HepG2 (cell line): ENCODE data around the gene ETV1. TPM values are rescaled to one million over a fixed set of nuclear protein-coding genes. Genes with fewer than 3 reads are reported as not detected.

Source experiments
- ATAC-seq: fragments of 200-7000 bp; cut with Tn5 transposase; 3 replicates; pipeline ENCODE4 v1.9.1; 2020; ENCODE audit warnings: mild to moderate bottlenecking, moderate library complexity
- BruUV-seq: library from RNA; stranded (reverse); fragments of 400-500 nt; replicated peaks from 2 replicates; lab custom pipeline; 2021; lab: Mats Ljungman, UMichigan
- CTCF ChIA-PET: fragments of 300-600 bp; formaldehyde crosslinking; extraction: SDS; loops from one replicate; lab custom pipeline; 2021; ENCODE audit warnings: low total read pairs, inconsistent platforms, low intra/inter-chr PET ratio; lab: Yijun Ruan, JAX
- POLR2A ChIA-PET: fragments of 350-600 bp; sonication (Branson Sonifier 250); formaldehyde crosslinking; loops from one replicate; lab custom pipeline; 2020; ENCODE audit warnings: antibody characterized with exemption, inconsistent platforms; lab: Yijun Ruan, JAX
- DNase-seq: peaks from one replicate; pipeline ENCODE4 v3.0.0-alpha.2; 2015; ENCODE audit warnings: low spot score
- FAIRE-seq: peaks from 3 replicates; lab custom pipeline; 2011; peaks lifted over from hg19 to GRCh38; lab: Jason Lieb, UNC
- H2AFZ ChIP-seq: one replicate; pipeline ENCODE4 v1.6.1; 2011; ENCODE audit warnings: low read length, inconsistent platforms
- H3K27ac ChIP-seq: fragments of 300-600 bp; 3 replicates; pipeline ENCODE4 v1.8.0; 2011; ENCODE audit warnings: mixed run types, mild to moderate bottlenecking, mixed read lengths, low read length, inconsistent platforms; ENCODE audit not compliant: insufficient read depth; ENCODE audit errors: extremely low read length
- H3K27me3 ChIP-seq, 2 experiments: fragments of 200-600 bp in 1 of 2; 2 replicates in 1 of 2; 3 replicates in 1 of 2; pipeline versions ENCODE4 v1.6.0 to v1.8.0; 2011; ENCODE audit warnings: low read length in 2 of 2, mild to moderate bottlenecking in 2 of 2, moderate library complexity in 2 of 2, inconsistent platforms in 1 of 2; ENCODE audit not compliant: insufficient read depth in 2 of 2, control insufficient read depth in 1 of 2
- H3K36me3 ChIP-seq, 2 experiments: fragments of 200-600 bp in 1 of 2; replicated peaks in 1 of 2; 2 replicates in 1 of 2; 3 replicates in 1 of 2; pipeline versions ENCODE4 v1.5.1 to v1.8.0; 2011; ENCODE audit warnings: low read length in 2 of 2, inconsistent platforms in 1 of 2; ENCODE audit not compliant: insufficient read depth in 2 of 2, control insufficient read depth in 1 of 2
- H3K4me1 ChIP-seq: 2 replicates; pipeline ENCODE4 v1.5.1; 2012; ENCODE audit warnings: low read length, inconsistent platforms; ENCODE audit not compliant: insufficient read depth
- H3K4me2 ChIP-seq: 2 replicates; pipeline ENCODE4 v1.6.0; 2011; ENCODE audit warnings: low read depth, low read length, inconsistent platforms
- H3K4me3 ChIP-seq, 3 experiments: fragments of 200-600 bp in 1 of 3; sonication (generic), shearing (Covaris generic) in 1 of 3; replicated peaks in 1 of 3; 2 replicates each; pipeline ENCODE4 v1.5.1; 2011 to 2016; ENCODE audit warnings: low read length in 3 of 3, inconsistent platforms in 2 of 3, low read depth in 2 of 3, mild to moderate bottlenecking in 2 of 3, control low read depth in 1 of 3, mixed read lengths in 1 of 3; ENCODE audit not compliant: insufficient read depth in 1 of 3
- H3K79me2 ChIP-seq: one replicate; pipeline ENCODE4 v1.6.1; 2011; ENCODE audit warnings: low read length, inconsistent platforms; ENCODE audit not compliant: insufficient read depth
- H3K9ac ChIP-seq: 2 replicates; pipeline ENCODE4 v1.6.0; 2011; ENCODE audit warnings: mild to moderate bottlenecking, low read depth, low read length, inconsistent platforms; ENCODE audit not compliant: insufficient read depth
- H3K9me3 ChIP-seq: 2 replicates; pipeline ENCODE4 v1.5.1; 2012; ENCODE audit warnings: mild to moderate bottlenecking, low read length
- H4K20me1 ChIP-seq: 2 replicates; pipeline ENCODE4 v1.6.0; 2011; ENCODE audit warnings: inconsistent platforms, mild to moderate bottlenecking, low read length, moderate library complexity; ENCODE audit not compliant: insufficient read depth
- CBX1 ChIP-seq: IDR thresholded peaks from one replicate; pipeline ENCODE4 v1.6.1; 2016; ENCODE audit warnings: antibody characterized with exemption, low read depth
- CHD4 ChIP-seq: fragments of 200-600 bp; sonication (generic); IDR thresholded peaks from 2 replicates; pipeline ENCODE4 v1.7.0; 2017; ENCODE audit warnings: mild to moderate bottlenecking, low read length, borderline replicate concordance
- GABPA ChIP-seq, 2 experiments: IDR thresholded peaks; 2 replicates each; pipeline ENCODE4 v1.6.1; 2011 to 2016; ENCODE audit warnings: low read depth in 2 of 2, low read length in 1 of 2, missing biosample characterization in 1 of 2, missing genetic modification characterization in 1 of 2
- JARID2 ChIP-seq: sonication (generic); formaldehyde crosslinking; IDR thresholded peaks from 2 replicates; pipeline ENCODE4 v1.8.1; 2023; ENCODE audit warnings: missing genetic modification reagents, inconsistent platforms; ENCODE audit not compliant: insufficient replicate concordance
- KDM3A ChIP-seq: IDR thresholded peaks from 2 replicates; pipeline ENCODE4 v1.6.1; 2018; ENCODE audit warnings: low read depth, missing compliant biosample characterization
- MTERF4 ChIP-seq: sonication (generic); formaldehyde crosslinking; IDR thresholded peaks from 2 replicates; pipeline ENCODE4 v1.8.0; 2023; ENCODE audit warnings: mild to moderate bottlenecking, missing genetic modification reagents
- NFYB ChIP-seq: sonication (generic); formaldehyde crosslinking; IDR thresholded peaks from 2 replicates; pipeline ENCODE4 v1.4.0; 2020; ENCODE audit warnings: missing genetic modification reagents
- PBX2 ChIP-seq: IDR thresholded peaks from 2 replicates; pipeline ENCODE4 v1.6.1; 2016; ENCODE audit warnings: control low read depth
- PRPF4 ChIP-seq: fragments of 200-400 bp; formaldehyde crosslinking; IDR thresholded peaks from 2 replicates; pipeline ENCODE4 v1.6.1; 2016; ENCODE audit warnings: low read length, low read depth; ENCODE audit not compliant: poor library complexity, severe bottlenecking
- STAG1 ChIP-seq: sonication (generic); formaldehyde crosslinking; IDR thresholded peaks from 2 replicates; pipeline ENCODE4 v1.4.0; 2020; ENCODE audit warnings: missing genetic modification reagents
- YY1 ChIP-seq: IDR thresholded peaks from 2 replicates; pipeline ENCODE4 v1.6.1; 2011; ENCODE audit warnings: low read length, low read depth, moderate library complexity, mild to moderate bottlenecking; ENCODE audit not compliant: insufficient read depth, insufficient replicate concordance
- ZFP91 ChIP-seq: sonication (generic); formaldehyde crosslinking; IDR thresholded peaks from 2 replicates; pipeline ENCODE4 v1.9.0; 2022; ENCODE audit warnings: missing genetic modification reagents, mild to moderate bottlenecking, borderline replicate concordance
- ZNF124 ChIP-seq: sonication (generic); formaldehyde crosslinking; IDR thresholded peaks from 2 replicates; pipeline ENCODE4 v1.4.0; 2020; ENCODE audit warnings: missing genetic modification reagents
- ZNF430 ChIP-seq: sonication (generic); formaldehyde crosslinking; IDR thresholded peaks from 2 replicates; pipeline ENCODE4 v1.9.0; 2021; ENCODE audit warnings: mild to moderate bottlenecking, missing genetic modification reagents
- ZNF512B ChIP-seq: sonication (generic); formaldehyde crosslinking; IDR thresholded peaks from 2 replicates; pipeline ENCODE4 v1.5.1; 2020; ENCODE audit warnings: missing genetic modification reagents, mild to moderate bottlenecking, borderline replicate concordance
- WGBS: methylation state at CpG from one replicate; pipeline ENCODE4 v1.1.6; 2017; ENCODE audit warnings: low lambda C conversion rate; 5-methylcytosine and 5-hydroxymethylcytosine counted together
- in situ Hi-C: cut with HindIII; loops from 2 replicates; pipeline ENCODE4 v1.10.0; 2017; ENCODE audit warnings: low pct_unique_long_range_greater_than_20kb; ENCODE audit not compliant: extremely low pct_ligation_motif_present
- intact Hi-C: fragments of 100-400 bp; cut with micrococcal nuclease; formaldehyde crosslinking; loops from one replicate; pipeline ENCODE4 v1.10.0; 2022; ENCODE audit not compliant: unreplicated experiment
- polyA plus RNA-seq, 8 experiments: library from polyadenylated mRNA; depleted of rRNA in 3 of 8; stranded (reverse) in 7 of 8; unstranded in 1 of 8; fragments of >200 nt; fragmentation: Illumina TruSeq in 4 of 8; extraction: Trizol in 4 of 8; gene quantifications; 2 replicates each; pipeline versions ENCODE4 v1.2.1 to v1.2.3, GENCODE V29; 2011 to 2016; ENCODE audit warnings: low read depth in 4 of 8, missing spikeins in 1 of 8, mixed read lengths in 1 of 8; ENCODE audit not compliant: insufficient read depth in 1 of 8
- total RNA-seq, 5 experiments: library from RNA; depleted of rRNA; stranded (reverse); fragments of >200 nt; fragmentation: Illumina TruSeq; extraction: Trizol; gene quantifications; 2 replicates each; pipeline ENCODE4 v1.2.3, GENCODE V29; 2016; ENCODE audit warnings: low read depth in 1 of 5

The ETV1 gene
- total and polyA plus RNA-seq, 2 of the 13 experiments (the other 11 are each of a cell fraction or from before 2014, with no cell fraction given) = 0.04 to 0.24 TPM

GRCh38 chr7:13990319-13990983, 985 bp upstream of the ETV1 start:
- Histone ChIP-seq H3K4me3 (peak overlapping the region; percentile 43 to 69 (median 54)), H3K79me2 (no peaks in the 10 kb centered on the region), H3K27ac (no peak overlapping the region), H3K9me3 (no peaks in the 10 kb centered on the region), H3K36me3 (no peaks in the 10 kb centered on the region), H3K4me2 (peak overlapping the region; percentile 86), H2AFZ (peak overlapping the region; percentile 65), H3K4me1 (peaks cover 28% of the 10 kb centered on the region; the same call in 1 of the 2 replicates), H4K20me1 (no peaks in the 10 kb centered on the region), H3K27me3 (no peaks in the 10 kb centered on the region; a peak in 1 of 5 replicates), H3K9ac (no peak overlapping the region)
- ChIA-PET POLR2A (no interaction called here), CTCF (no interaction called here)
- intact Hi-C loops (no loop called here), in situ Hi-C loops (no loop called here)
- WGBS = 4% methylated on average over 14 of the region's 24 CpGs
- DNase-seq (peak; percentile 0), FAIRE-seq (no peak), ATAC-seq (peak; percentile 67)
- BruUV-seq = no TSS peak
- no peak for TF ChIP-seq ZNF512B (CRISPR knock-in tag)
- TF ChIP-seq JARID2 (CRISPR knock-in tag) = no peak
- TF ChIP-seq CHD4 = no peak
- TF ChIP-seq PRPF4 = no peak
- no peak for TF ChIP-seq KDM3A (CRISPR knock-in tag)
- no peak for TF ChIP-seq MTERF4 (CRISPR knock-in tag)
- TF ChIP-seq YY1 = no peak
- peak; percentile 29; the same call in 1 of the 2 replicates for TF ChIP-seq NFYB (CRISPR knock-in tag)
- no peak for TF ChIP-seq STAG1 (CRISPR knock-in tag)
- 0 out of 2 replicates have a peak, but pooled peaks have one; percentile 17 for TF ChIP-seq ZFP91 (CRISPR knock-in tag)
- TF ChIP-seq CBX1 = no peak
- TF ChIP-seq ZNF124 = no peak
- no peak for TF ChIP-seq PBX2 (CRISPR knock-in tag)
- no peak for TF ChIP-seq GABPA (IDR thresholded peaks at IDR 0.05; ENCODE audit: low read depth, low read length)
- 0 out of 2 replicates have a peak, but pooled peaks have one; percentile 28 for TF ChIP-seq GABPA (CRISPR knock-in tag; IDR thresholded peaks at IDR 0.05; ENCODE audit: low read depth)
- no peak for TF ChIP-seq ZNF430 (CRISPR knock-in tag)
